Rectal smooth muscle tissue (tissue), 1 donor: Measurements from ENCODE around the gene RETREG1.

Experiments used
- H3K27ac ChIP-seq: one replicate; pipeline ENCODE4 v1.7.0; 2013; ENCODE audit warnings: low read depth, low read length, inconsistent platforms
- H3K27me3 ChIP-seq: one replicate; pipeline ENCODE4 v1.7.0; 2013; ENCODE audit warnings: low read length; ENCODE audit not compliant: control insufficient read depth, insufficient read depth
- H3K36me3 ChIP-seq: one replicate; pipeline ENCODE4 v1.7.0; 2013; ENCODE audit warnings: low read length; ENCODE audit not compliant: control insufficient read depth, insufficient read depth
- H3K4me1 ChIP-seq: one replicate; pipeline ENCODE4 v1.7.0; 2013; ENCODE audit warnings: low read length; ENCODE audit not compliant: control insufficient read depth, insufficient read depth
- H3K4me3 ChIP-seq: one replicate; pipeline ENCODE4 v1.7.0; 2013; ENCODE audit warnings: low read length
- H3K9ac ChIP-seq: one replicate; pipeline ENCODE4 v1.7.0; 2013; ENCODE audit warnings: low read length

The RETREG1 gene

DNA sequence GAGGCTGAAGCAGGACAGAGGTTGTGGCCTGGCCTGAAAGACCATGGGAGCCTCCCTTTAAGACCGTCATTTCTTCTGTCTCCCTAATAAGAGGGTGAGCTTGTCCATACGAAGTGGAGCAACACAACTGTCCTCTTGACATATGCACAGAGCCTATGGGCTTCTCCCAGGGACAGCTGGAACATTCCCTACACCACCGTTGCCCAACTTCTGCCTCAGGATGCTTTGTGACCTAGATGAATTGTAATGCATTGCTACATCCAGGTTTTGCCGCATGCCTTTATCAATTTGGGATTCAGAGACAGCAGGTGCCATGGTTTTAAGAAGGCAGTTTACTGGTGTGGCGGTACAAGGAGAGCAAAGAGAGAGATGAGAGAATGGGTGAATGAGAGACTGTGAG lies 116.8 kb downstream of the RETREG1 start:
- no peaks in the 10 kb centered on the region for H3K4me1 ChIP-seq
- no peak overlapping the region for H3K27ac ChIP-seq
- H3K4me3 ChIP-seq: no peak overlapping the region
- no peaks in the 10 kb centered on the region for H3K27me3 ChIP-seq
- H3K36me3 ChIP-seq: no peaks in the 10 kb centered on the region
- H3K9ac ChIP-seq: no peak overlapping the region

DNA sequence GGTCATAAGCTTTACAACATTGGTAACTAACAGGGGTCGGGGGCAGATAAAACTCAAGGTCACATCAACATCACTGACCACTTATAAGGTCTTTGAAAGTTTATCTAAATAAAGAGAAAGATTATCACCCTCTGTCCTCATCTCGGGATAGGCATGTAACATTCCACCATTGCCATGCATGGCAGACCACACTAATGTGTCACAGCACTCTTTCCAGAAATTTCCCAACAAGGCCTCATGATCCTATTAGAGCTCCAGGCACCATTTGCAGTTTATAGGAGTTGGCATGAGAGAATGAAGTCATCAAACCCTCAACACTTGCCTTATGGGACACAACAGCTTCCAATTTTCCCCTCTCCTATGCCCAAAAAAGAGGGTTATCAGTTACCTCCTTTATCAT lies 119.3 kb downstream of the RETREG1 start:
- Histone ChIP-seq H3K27me3 (no peaks in the 10 kb centered on the region), H3K9ac (no peak overlapping the region), H3K4me3 (no peak overlapping the region), H3K4me1 (no peaks in the 10 kb centered on the region), H3K27ac (no peak overlapping the region), H3K36me3 (no peaks in the 10 kb centered on the region)

DNA sequence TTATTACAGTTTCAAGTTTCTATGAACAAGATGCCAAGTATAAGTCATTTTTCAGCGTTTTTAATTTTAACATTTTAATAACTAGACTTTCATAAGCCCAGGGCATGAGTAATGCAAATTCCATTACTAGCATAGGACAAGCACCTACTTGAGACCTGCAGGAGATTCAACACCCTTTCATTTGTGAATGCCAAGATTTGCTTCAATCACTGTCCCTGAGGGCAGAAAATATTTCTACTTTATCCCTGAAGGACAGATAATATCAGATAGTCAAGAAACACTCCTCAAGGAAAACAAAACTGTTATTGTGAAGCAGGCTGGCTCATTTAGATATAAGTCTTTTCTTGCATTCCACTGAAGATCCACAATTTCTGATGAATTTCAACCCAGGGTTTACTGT lies 123.5 kb downstream of the RETREG1 start:
- no peak overlapping the region for H3K4me3 ChIP-seq
- no peak overlapping the region for H3K27ac ChIP-seq
- no peaks in the 10 kb centered on the region for H3K36me3 ChIP-seq
- no peak overlapping the region for H3K9ac ChIP-seq
- no peaks in the 10 kb centered on the region for H3K27me3 ChIP-seq
- peaks cover 2% of the 10 kb centered on the region for H3K4me1 ChIP-seq

DNA sequence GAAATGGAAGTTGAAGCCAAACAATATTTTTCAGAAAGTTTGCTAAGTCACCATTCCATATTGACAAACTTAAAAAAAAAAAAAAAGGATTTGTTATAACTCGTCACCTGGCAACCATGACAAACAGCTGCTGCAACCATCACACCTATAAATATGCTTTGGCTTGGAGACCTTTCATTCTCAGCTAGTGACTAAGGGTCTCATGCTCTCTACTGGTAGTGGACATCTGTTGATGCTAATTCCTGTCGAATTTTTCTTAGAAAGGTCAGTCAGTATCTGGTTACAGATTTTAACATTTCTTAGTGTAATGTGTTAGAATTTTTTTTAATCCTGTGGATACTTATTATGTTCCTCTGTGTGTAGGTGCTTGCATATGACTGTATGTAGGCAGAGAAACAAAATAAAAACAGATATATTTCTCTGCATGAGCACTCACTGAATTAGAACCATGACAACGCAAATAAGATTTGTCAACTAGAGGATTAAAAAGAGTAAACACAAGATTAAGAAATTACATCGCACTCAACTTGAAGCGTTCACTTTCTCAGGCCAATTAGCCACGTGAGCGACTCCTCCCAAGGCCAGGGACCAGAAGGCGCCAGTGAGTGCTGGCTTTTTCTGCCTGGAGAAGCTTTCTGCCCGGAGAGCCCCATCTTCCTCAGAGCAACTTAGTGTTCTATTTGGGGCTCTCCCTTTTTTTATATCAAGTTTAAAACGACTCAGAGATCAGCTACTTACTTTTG lies 124.2 kb downstream of the RETREG1 start:
- Histone ChIP-seq H3K27ac (no peak overlapping the region), H3K36me3 (no peaks in the 10 kb centered on the region), H3K9ac (no peak overlapping the region), H3K4me3 (no peak overlapping the region), H3K27me3 (no peaks in the 10 kb centered on the region), H3K4me1 (peaks cover 2% of the 10 kb centered on the region)

DNA sequence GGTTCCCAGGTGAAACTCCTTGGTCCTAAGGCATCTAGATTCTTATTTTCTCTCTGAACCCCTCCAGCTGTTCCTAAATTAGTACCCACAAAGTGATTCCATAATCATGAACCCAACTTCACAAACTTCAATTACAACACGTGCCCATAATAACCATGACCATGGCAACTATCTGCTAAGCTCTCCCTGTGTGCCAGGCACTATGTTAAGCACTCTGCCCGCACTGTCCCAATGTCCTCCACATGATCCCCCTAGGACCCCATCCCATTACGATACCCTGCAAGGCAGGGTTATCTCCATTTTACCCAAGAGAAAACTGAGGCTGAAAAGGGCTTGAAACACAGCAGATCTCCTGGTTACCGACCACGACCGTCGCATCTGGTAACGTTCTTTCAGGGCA lies 125.9 kb downstream of the RETREG1 start:
- Histone ChIP-seq H3K27me3 (no peaks in the 10 kb centered on the region), H3K27ac (no peak overlapping the region)

DNA sequence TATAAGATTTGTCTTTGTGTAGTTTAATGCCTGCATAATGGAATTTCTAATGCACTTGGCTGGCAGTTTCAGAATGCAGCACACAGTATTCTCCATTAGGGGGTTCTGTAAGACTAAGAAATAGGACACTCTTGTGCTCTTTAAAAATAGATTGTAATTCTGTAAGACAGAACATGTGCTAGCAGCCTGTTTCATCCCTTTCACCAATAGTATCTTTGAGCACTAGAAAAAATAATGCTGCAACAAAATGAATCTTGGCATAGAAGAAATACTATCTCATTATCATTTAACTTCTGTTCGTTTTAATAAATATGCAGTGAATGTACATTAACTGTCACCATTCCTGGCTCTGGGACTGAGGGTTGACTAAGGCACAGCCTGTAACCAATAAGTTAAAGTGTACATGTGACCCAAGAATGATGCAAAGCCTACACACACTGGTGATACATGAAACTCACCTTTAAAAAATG lies 127.4 kb downstream of the RETREG1 start:
- H3K27ac ChIP-seq: no peak overlapping the region
- H3K27me3 ChIP-seq: no peaks in the 10 kb centered on the region
- no peaks in the 10 kb centered on the region for H3K36me3 ChIP-seq
- H3K4me3 ChIP-seq: no peak overlapping the region
- H3K9ac ChIP-seq: no peak overlapping the region
- H3K4me1 ChIP-seq: peaks cover 2% of the 10 kb centered on the region

More for the DNA sequence above, 125.9 kb downstream of the RETREG1 start:
- H3K9ac ChIP-seq: no peak overlapping the region
- no peak overlapping the region for H3K4me3 ChIP-seq
- H3K36me3 ChIP-seq: no peaks in the 10 kb centered on the region
- H3K4me1 ChIP-seq: peaks cover 2% of the 10 kb centered on the region

DNA sequence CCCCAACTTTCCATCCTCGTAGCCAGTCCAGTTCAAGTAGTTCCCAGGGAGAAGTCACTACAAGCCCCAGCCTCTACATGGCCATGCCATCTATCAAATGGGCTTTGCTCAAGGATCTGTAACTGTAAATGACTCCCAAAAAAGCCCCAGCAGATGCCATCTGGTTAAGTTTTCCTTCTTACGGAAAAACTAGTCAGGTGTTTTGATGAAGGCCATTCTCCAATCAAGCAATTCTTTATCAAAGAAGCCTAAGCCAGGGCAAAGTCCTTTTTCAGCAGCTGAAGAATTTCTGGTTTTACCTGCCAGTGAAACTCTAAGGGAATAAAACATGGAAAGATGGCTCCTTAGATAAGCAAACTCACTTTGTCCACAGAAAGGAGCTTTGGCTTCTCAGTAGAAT lies 129.3 kb downstream of the RETREG1 start:
- Histone ChIP-seq H3K4me3 (no peak overlapping the region), H3K27ac (no peak overlapping the region), H3K4me1 (peaks cover 2% of the 10 kb centered on the region), H3K9ac (no peak overlapping the region), H3K36me3 (no peaks in the 10 kb centered on the region), H3K27me3 (no peaks in the 10 kb centered on the region)

DNA sequence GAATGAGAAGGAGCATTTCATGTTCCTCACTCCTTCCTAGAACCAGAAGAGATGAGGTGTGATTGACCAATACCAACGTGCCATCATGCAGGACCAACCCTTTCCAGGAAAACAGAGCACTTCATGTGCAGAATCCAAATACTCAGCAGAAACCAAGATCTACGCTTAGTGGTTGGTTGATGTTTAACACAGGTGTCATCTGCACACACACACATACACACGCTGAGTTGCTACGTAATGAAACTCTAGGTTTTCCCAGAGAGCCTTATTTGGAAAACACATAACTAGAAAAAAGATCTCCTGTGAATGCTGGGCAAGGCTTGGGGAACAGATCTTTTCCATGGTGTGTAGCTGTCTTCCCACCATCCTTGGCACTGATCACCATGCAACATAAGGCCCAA lies 130.1 kb downstream of the RETREG1 start:
- H3K27me3 ChIP-seq: no peaks in the 10 kb centered on the region
- no peaks in the 10 kb centered on the region for H3K36me3 ChIP-seq
- H3K4me3 ChIP-seq: no peak overlapping the region
- no peak overlapping the region for H3K27ac ChIP-seq
- no peaks in the 10 kb centered on the region for H3K4me1 ChIP-seq
- no peak overlapping the region for H3K9ac ChIP-seq

DNA sequence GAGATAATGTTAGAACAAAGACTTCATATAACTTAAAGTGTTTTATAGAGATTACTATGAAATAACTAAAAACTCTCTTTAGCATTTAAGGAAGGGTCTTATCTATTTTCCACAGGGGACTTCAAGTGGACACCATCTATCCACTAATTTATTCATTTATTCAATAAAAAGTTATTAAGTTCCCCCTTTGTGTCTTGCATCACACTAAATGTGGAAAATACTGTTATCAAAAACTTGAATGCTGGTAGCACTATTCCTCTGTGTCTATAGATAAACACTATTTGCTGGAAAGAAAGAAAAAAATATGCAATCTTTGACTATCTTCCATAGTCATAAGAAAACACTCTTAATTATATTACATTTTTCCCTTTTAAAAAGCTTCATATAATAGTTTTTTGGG lies 131.1 kb downstream of the RETREG1 start:
- H3K4me1 ChIP-seq: no peaks in the 10 kb centered on the region
- no peaks in the 10 kb centered on the region for H3K27me3 ChIP-seq
- no peaks in the 10 kb centered on the region for H3K36me3 ChIP-seq
- no peak overlapping the region for H3K9ac ChIP-seq
- no peak overlapping the region for H3K4me3 ChIP-seq
- H3K27ac ChIP-seq: no peak overlapping the region

DNA sequence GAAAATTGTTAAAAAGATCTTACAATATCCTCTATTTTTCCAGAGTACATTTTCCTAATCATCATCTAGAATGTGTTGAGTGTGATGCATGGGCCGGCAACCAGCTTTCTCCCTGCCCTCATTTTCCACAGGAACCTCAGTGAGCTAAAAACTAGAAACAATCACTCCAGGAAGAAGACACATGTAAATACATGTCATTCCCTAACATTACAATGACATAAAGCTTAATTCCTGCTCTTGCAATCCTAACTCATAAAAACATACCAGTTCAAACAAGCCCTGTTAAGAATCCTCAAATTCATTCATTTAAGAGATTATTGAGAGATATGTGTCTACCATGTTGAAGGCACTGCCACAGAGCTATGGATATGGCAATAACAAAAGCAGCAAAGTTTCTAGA lies 132.7 kb downstream of the RETREG1 start:
- Histone ChIP-seq H3K27ac (no peak overlapping the region), H3K4me1 (no peaks in the 10 kb centered on the region), H3K36me3 (no peaks in the 10 kb centered on the region), H3K4me3 (no peak overlapping the region), H3K9ac (no peak overlapping the region), H3K27me3 (no peaks in the 10 kb centered on the region)

DNA sequence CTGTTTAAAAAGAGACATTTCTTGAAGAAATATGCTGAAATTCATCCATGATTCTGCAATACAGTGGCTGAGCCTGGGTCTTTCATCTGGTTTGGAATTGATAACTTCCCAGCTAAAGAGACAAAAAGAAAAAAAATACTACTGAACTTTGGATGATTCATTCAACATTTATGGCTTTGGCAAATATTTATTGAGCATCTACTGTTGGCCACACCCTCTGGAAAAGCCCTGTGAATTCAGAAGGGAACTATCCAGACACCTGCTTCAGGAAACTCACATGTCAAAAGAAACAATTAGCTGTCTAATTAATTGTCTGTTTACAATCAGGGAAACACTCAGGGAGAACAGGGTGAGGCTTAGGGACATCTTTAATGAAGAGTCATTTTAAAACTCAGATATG lies 133.4 kb downstream of the RETREG1 start:
- Histone ChIP-seq H3K4me3 (no peak overlapping the region), H3K9ac (no peak overlapping the region), H3K27ac (no peak overlapping the region), H3K27me3 (no peaks in the 10 kb centered on the region), H3K4me1 (no peaks in the 10 kb centered on the region), H3K36me3 (no peaks in the 10 kb centered on the region)

DNA sequence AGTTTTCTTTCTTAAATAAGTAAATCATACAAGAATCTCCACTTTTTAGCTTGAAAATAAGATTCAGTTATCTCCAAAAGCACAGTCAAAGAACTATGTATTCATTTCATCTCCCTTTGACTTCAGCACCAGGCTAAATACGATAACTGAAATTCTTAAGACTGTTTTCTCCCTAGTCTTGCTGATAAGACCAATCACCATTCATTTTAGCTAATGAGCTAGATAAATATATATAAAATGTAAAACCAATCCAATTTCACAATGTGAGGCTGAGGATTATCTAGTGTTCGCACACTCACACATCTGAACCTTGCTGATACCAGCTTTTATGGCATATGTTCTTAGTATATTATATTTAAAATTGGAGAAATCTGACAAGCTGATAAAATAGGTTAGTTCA lies 133.9 kb downstream of the RETREG1 start:
- Histone ChIP-seq H3K27me3 (no peaks in the 10 kb centered on the region), H3K4me3 (no peak overlapping the region), H3K36me3 (no peaks in the 10 kb centered on the region), H3K4me1 (no peaks in the 10 kb centered on the region), H3K9ac (no peak overlapping the region), H3K27ac (no peak overlapping the region)

DNA sequence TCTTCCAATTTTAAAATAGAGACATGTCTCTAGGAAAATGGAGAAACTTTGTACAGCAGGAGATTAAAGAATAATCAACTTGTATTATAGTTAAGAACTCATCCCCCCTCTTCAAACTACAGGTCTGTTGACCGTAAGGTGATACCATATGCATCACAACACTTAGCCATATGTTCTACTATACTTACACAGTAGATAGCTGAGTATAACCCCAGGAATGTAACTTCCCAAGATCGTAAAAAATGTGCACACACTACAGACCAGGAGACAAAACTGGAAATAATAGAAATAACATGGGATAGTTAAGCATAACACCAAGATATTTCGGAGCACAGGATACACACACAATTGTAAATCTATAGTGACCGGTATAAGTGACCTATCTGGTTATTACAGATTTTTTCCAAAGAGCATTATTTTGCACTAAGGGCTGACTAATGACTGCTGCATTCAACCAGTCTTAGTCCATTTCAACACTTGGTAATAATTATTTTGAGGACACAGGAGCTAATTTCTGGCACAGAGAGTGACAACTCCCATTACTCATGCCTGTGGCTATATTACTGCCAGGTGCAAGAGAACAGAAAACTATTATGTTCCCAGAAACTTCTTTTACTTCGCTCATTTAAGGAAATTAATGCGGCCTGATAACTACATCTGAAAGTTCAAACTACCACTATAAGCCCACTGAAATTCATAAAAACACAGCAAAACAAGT lies 135.8 kb downstream of the RETREG1 start:
- Histone ChIP-seq H3K9ac (no peak overlapping the region), H3K4me3 (no peak overlapping the region), H3K27ac (no peak overlapping the region), H3K27me3 (no peaks in the 10 kb centered on the region), H3K36me3 (no peaks in the 10 kb centered on the region), H3K4me1 (no peaks in the 10 kb centered on the region)
